RWPE2 (cell line): Measurements from ENCODE around the gene CD38.
"Not testable (repeated sequence)": the region's sequence is repeated elsewhere in the genome, so short reads cannot be mapped to it uniquely, and the experiment has no call there.

Experiments
- ATAC-seq: fragments of 200-7000 bp; cut with Tn5 transposase; 3 replicates; pipeline ENCODE4 v1.9.1; 2021; ENCODE audit warnings: low read depth
- DNase-seq: peaks from one replicate; pipeline ENCODE4 v3.0.0-alpha.2; 2020; ENCODE audit warnings: low spot score
- H3K27ac ChIP-seq: fragments of 450-650 bp; 2 replicates; pipeline ENCODE4 v1.5.1; 2017; ENCODE audit warnings: mild to moderate bottlenecking; ENCODE audit not compliant: poor library complexity, severe bottlenecking
- H3K27me3 ChIP-seq: fragments of 250-450 bp; sonication (Bioruptor Pico); 2 replicates; pipeline ENCODE4 v1.5.1; 2021; ENCODE audit warnings: mild to moderate bottlenecking, moderate library complexity; ENCODE audit not compliant: insufficient read depth, poor library complexity, severe bottlenecking
- H3K36me3 ChIP-seq: fragments of 250-450 bp; sonication (Bioruptor Pico); 2 replicates; pipeline ENCODE4 v1.5.1; 2020; ENCODE audit warnings: low read depth, mild to moderate bottlenecking, moderate library complexity
- H3K4me1 ChIP-seq: fragments of 250-450 bp; sonication (Bioruptor Pico); 2 replicates; pipeline ENCODE4 v1.5.1; 2021; ENCODE audit warnings: mild to moderate bottlenecking, moderate library complexity; ENCODE audit not compliant: insufficient read depth, poor library complexity, severe bottlenecking
- H3K4me3 ChIP-seq: fragments of 250-450 bp; sonication (Bioruptor Pico); 2 replicates; pipeline ENCODE4 v1.5.1; 2021; ENCODE audit warnings: mild to moderate bottlenecking, moderate library complexity; ENCODE audit not compliant: severe bottlenecking
- H3K9me3 ChIP-seq: fragments of 250-450 bp; sonication (Bioruptor Pico); 2 replicates; pipeline ENCODE4 v1.5.1; 2021; ENCODE audit warnings: mild to moderate bottlenecking, moderate library complexity; ENCODE audit not compliant: severe bottlenecking
- CTCF ChIP-seq: fragments of 450-650 bp; IDR thresholded peaks from one replicate; pipeline ENCODE4 v1.5.1; 2017; ENCODE audit warnings: mild to moderate bottlenecking, moderate library complexity; ENCODE audit not compliant: poor library complexity, severe bottlenecking

Gene CD38

GRCh38 chr4:15757054-15757453 lies 21.1 kb upstream of the CD38 start:
- DNase-seq (no peak), ATAC-seq (no peak)
- H3K27ac ChIP-seq: no peak overlapping the region

GRCh38 chr4:15758294-15758693 lies 19.8 kb upstream of the CD38 start:
- H3K36me3 ChIP-seq: no peaks in the 10 kb centered on the region; the same call in 1 of the 2 replicates
- H3K4me3 ChIP-seq: no peak overlapping the region
- no peak for DNase-seq
- H3K27me3 ChIP-seq: no peaks in the 10 kb centered on the region
- no peak for TF ChIP-seq CTCF
- H3K9me3 ChIP-seq: no peaks in the 10 kb centered on the region
- no peak overlapping the region for H3K27ac ChIP-seq
- no peak for ATAC-seq
- peaks cover 7% of the 10 kb centered on the region for H3K4me1 ChIP-seq

More at GRCh38 chr4:15757054-15757453, 21.1 kb upstream of the CD38 start:
- H3K27me3 ChIP-seq: no peaks in the 10 kb centered on the region
- peaks cover 7% of the 10 kb centered on the region for H3K4me1 ChIP-seq
- no peaks in the 10 kb centered on the region for H3K9me3 ChIP-seq
- H3K36me3 ChIP-seq: no peaks in the 10 kb centered on the region
- H3K4me3 ChIP-seq: no peak overlapping the region
- TF ChIP-seq CTCF: no peak

GRCh38 chr4:15762460-15762859 lies 15.7 kb upstream of the CD38 start:
- H3K4me3 ChIP-seq, ATAC-seq, H3K4me1 ChIP-seq: not testable (repeated sequence)

GRCh38 chr4:15765391-15765790 lies 12.7 kb upstream of the CD38 start:
- H3K27ac ChIP-seq: no peak overlapping the region
- H3K27me3 ChIP-seq: no peaks in the 10 kb centered on the region
- DNase-seq (no peak), ATAC-seq (no peak)
- H3K4me3 ChIP-seq: no peak overlapping the region
- no peaks in the 10 kb centered on the region for H3K4me1 ChIP-seq
- TF ChIP-seq CTCF: no peak
- no peaks in the 10 kb centered on the region for H3K9me3 ChIP-seq
- no peaks in the 10 kb centered on the region; the same call in 1 of the 2 replicates for H3K36me3 ChIP-seq

More at GRCh38 chr4:15762460-15762859, 15.7 kb upstream of the CD38 start:
- H3K27ac ChIP-seq, H3K36me3 ChIP-seq, H3K27me3 ChIP-seq, DNase-seq, H3K9me3 ChIP-seq: not testable (repeated sequence)

- Histone ChIP-seq H3K27me3 (no peaks in the 10 kb centered on the region), H3K36me3 (no peaks in the 10 kb centered on the region; the same call in 1 of the 2 replicates), H3K27ac (no peak overlapping the region), H3K4me1 (no peaks in the 10 kb centered on the region), H3K9me3 (no peaks in the 10 kb centered on the region), H3K4me3 (no peak overlapping the region)
- DNase-seq: no peak
- ATAC-seq: no peak
- no peak for TF ChIP-seq CTCF
Measured at GRCh38 chr4:15765910-15766697, 12.0 kb upstream of the CD38 start.
